HepG2 (cell line): ENCODE results near the gene GATD1. TPM values are rescaled to one million over a fixed set of nuclear protein-coding genes. Genes with fewer than 3 reads are reported as not detected.

Experiments
- ATF4 ChIP-seq, 2 experiments: fragments of 450-650 bp in 1 of 2; sonication (generic) in 1 of 2; formaldehyde crosslinking; IDR thresholded peaks; 2 replicates each; pipeline versions ENCODE4 v1.5.0 to v1.8.0; 2020 to 2022; ENCODE audit warnings: mild to moderate bottlenecking in 1 of 2, missing genetic modification reagents in 1 of 2
- CEBPB ChIP-seq: IDR thresholded peaks from 2 replicates; pipeline ENCODE4 v1.6.1; 2011; ENCODE audit warnings: low read depth, low read length, improper control_type of control experiment, borderline replicate concordance
- CTCF ChIP-seq: sonication (generic); formaldehyde crosslinking; IDR thresholded peaks from 2 replicates; pipeline ENCODE4 v1.5.0; 2020; ENCODE audit warnings: mild to moderate bottlenecking, missing genetic modification reagents, moderate library complexity
- FOXO1 ChIP-seq: sonication (generic); formaldehyde crosslinking; IDR thresholded peaks from 2 replicates; pipeline ENCODE4 v1.4.0; 2020; ENCODE audit warnings: missing genetic modification reagents
- HMGXB4 ChIP-seq, 2 experiments: sonication (generic) in 1 of 2; formaldehyde crosslinking in 1 of 2; IDR thresholded peaks; 2 replicates each; pipeline versions ENCODE4 v1.4.0 to v1.6.1; 2018 to 2020; ENCODE audit warnings: missing genetic modification reagents in 2 of 2, borderline replicate concordance in 1 of 2, low read depth in 1 of 2, mild to moderate bottlenecking in 1 of 2, missing biosample characterization in 1 of 2
- IKZF5 ChIP-seq: IDR thresholded peaks from 2 replicates; pipeline ENCODE4 v1.6.1; 2018; ENCODE audit warnings: missing genetic modification reagents, mild to moderate bottlenecking, missing compliant biosample characterization
- NCOA5 ChIP-seq: sonication (generic); formaldehyde crosslinking; IDR thresholded peaks from 2 replicates; pipeline ENCODE4 v1.4.0; 2020; ENCODE audit warnings: missing genetic modification reagents
- NFIC ChIP-seq: IDR thresholded peaks from 2 replicates; pipeline ENCODE4 v1.6.1; 2012; ENCODE audit warnings: mild to moderate bottlenecking, low read length, inconsistent platforms
- NKX3-1 ChIP-seq: sonication (generic); formaldehyde crosslinking; IDR thresholded peaks from 2 replicates; pipeline ENCODE4 v1.5.0; 2020; ENCODE audit warnings: missing genetic modification reagents
- POLR2G ChIP-seq: fragments of 200-400 bp; formaldehyde crosslinking; IDR thresholded peaks from 2 replicates; pipeline ENCODE4 v1.6.1; 2018; ENCODE audit warnings: mild to moderate bottlenecking, low read depth, low read length, moderate library complexity
- RARG ChIP-seq: sonication (generic); formaldehyde crosslinking; IDR thresholded peaks from 2 replicates; pipeline ENCODE4 v1.4.0; 2020; ENCODE audit warnings: low read depth, mild to moderate bottlenecking, missing genetic modification reagents
- STAT5B ChIP-seq: sonication (generic); formaldehyde crosslinking; IDR thresholded peaks from 2 replicates; pipeline ENCODE4 v1.4.0; 2020; ENCODE audit warnings: missing genetic modification reagents
- ZFP91 ChIP-seq: sonication (generic); formaldehyde crosslinking; IDR thresholded peaks from 2 replicates; pipeline ENCODE4 v1.9.0; 2022; ENCODE audit warnings: missing genetic modification reagents, mild to moderate bottlenecking, borderline replicate concordance
- ZNF101 ChIP-seq: sonication (generic); formaldehyde crosslinking; IDR thresholded peaks from 2 replicates; pipeline ENCODE4 v1.4.0; 2020; ENCODE audit warnings: mild to moderate bottlenecking, low read depth, missing genetic modification reagents, borderline replicate concordance
- ZNF441 ChIP-seq: sonication (generic); formaldehyde crosslinking; IDR thresholded peaks from 2 replicates; pipeline ENCODE4 v1.7.0; 2021; ENCODE audit warnings: missing genetic modification reagents, borderline replicate concordance
- ZNF460 ChIP-seq: sonication (generic); formaldehyde crosslinking; IDR thresholded peaks from 2 replicates; pipeline ENCODE4 v1.5.1; 2020; ENCODE audit warnings: missing genetic modification reagents, mild to moderate bottlenecking, borderline replicate concordance
- ZNF576 ChIP-seq: sonication (generic); formaldehyde crosslinking; IDR thresholded peaks from 2 replicates; pipeline ENCODE4 v1.4.0; 2020; ENCODE audit warnings: mild to moderate bottlenecking, missing genetic modification reagents
- ZNF619 ChIP-seq: sonication (generic); formaldehyde crosslinking; IDR thresholded peaks from 2 replicates; pipeline ENCODE4 v1.4.0; 2020; ENCODE audit warnings: mild to moderate bottlenecking, missing genetic modification reagents
- ZNF776 ChIP-seq: sonication (generic); formaldehyde crosslinking; IDR thresholded peaks from 2 replicates; pipeline ENCODE4 v1.4.0; 2020; ENCODE audit warnings: mild to moderate bottlenecking, missing genetic modification reagents
- ZNF781 ChIP-seq: sonication (generic); formaldehyde crosslinking; IDR thresholded peaks from 2 replicates; pipeline ENCODE4 v1.5.1; 2020; ENCODE audit warnings: borderline replicate concordance, mild to moderate bottlenecking, missing genetic modification reagents; ENCODE audit errors: not compliant biosample characterization
- ZSCAN29 ChIP-seq: sonication (generic); formaldehyde crosslinking; conservative IDR thresholded peaks from 2 replicates; pipeline ENCODE4 v1.4.0; 2020; ENCODE audit warnings: mild to moderate bottlenecking, missing genetic modification reagents
- polyA plus RNA-seq, 8 experiments: library from polyadenylated mRNA; depleted of rRNA in 3 of 8; stranded (reverse) in 7 of 8; unstranded in 1 of 8; fragments of >200 nt; fragmentation: Illumina TruSeq in 4 of 8; extraction: Trizol in 4 of 8; gene quantifications; 2 replicates each; pipeline versions ENCODE4 v1.2.1 to v1.2.3, GENCODE V29; 2011 to 2016; ENCODE audit warnings: low read depth in 4 of 8, missing spikeins in 1 of 8, mixed read lengths in 1 of 8; ENCODE audit not compliant: insufficient read depth in 1 of 8
- total RNA-seq, 5 experiments: library from RNA; depleted of rRNA; stranded (reverse); fragments of >200 nt; fragmentation: Illumina TruSeq; extraction: Trizol; gene quantifications; 2 replicates each; pipeline ENCODE4 v1.2.3, GENCODE V29; 2016; ENCODE audit warnings: low read depth in 1 of 5

The GATD1 gene
- total and polyA plus RNA-seq, 2 of the 13 experiments (the other 11 are each of a cell fraction or from before 2014, with no cell fraction given) = 31.3 to 60.5 TPM

GRCh38 chr11:818396-819128, 41.3 kb upstream of the GATD1 start, which contains the start of gene PNPLA2 (continued):
- TF ChIP-seq RARG (CRISPR knock-in tag) (no peak), CTCF (CRISPR knock-in tag) (no peak), ZNF776 (CRISPR knock-in tag) (no peak), ZNF781 (CRISPR knock-in tag) (no peak), ZNF460 (CRISPR knock-in tag) (no peak), ZNF441 (no peak), NKX3-1 (CRISPR knock-in tag) (no peak), CEBPB (peak; percentile 84), ZSCAN29 (CRISPR knock-in tag) (no peak), NCOA5 (no peak), STAT5B (no peak), IKZF5 (CRISPR knock-in tag) (no peak), POLR2G (no peak), NFIC (no peak), ZNF619 (CRISPR knock-in tag) (no peak), ZNF576 (no peak), ZNF101 (CRISPR knock-in tag) (no peak), ATF4 (CRISPR knock-in tag; IDR thresholded peaks at IDR 0.05) (peak in 1 of 2 experiments; percentile 76; a peak in 2 of 4 replicates), FOXO1 (CRISPR knock-in tag) (no peak), HMGXB4 (CRISPR knock-in tag; IDR thresholded peaks at IDR 0.05; ENCODE audit: borderline replicate concordance in 1 of 2, low read depth in 1 of 2) (no peak; a peak in 1 of 4 replicates), ZFP91 (CRISPR knock-in tag) (no peak)
